Stromal cell of bone marrow (primary cell): ENCODE data around the gene AGBL4.
"Not testable (repeated sequence)": the region's sequence is repeated elsewhere in the genome, so short reads cannot be mapped to it uniquely, and the experiment has no call there.

Experiments
- DNase-seq: peaks from one replicate; pipeline ENCODE4 v3.0.0-alpha.2; 2012; ENCODE audit warnings: low read depth

Gene AGBL4

DNA sequence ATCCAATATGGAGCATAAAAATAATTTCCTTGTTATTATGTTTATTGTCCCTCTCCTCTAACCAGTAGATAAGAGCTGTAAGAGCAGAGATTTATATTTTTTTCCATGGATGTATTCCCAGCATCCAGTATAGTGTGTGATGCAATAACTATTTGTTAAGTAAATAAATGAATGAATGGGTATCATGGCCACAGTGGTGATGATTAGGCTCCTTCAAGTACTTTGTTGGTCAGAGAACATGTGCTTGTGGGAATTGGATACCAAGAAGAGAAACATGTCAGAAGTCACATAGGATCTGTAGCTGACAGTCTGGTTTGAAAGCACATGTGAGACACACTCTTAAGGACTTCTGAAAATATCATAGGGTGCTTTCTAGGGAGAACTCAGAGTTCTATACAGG lies 588.5 kb downstream of the AGBL4 start:
- no peak for DNase-seq

DNA sequence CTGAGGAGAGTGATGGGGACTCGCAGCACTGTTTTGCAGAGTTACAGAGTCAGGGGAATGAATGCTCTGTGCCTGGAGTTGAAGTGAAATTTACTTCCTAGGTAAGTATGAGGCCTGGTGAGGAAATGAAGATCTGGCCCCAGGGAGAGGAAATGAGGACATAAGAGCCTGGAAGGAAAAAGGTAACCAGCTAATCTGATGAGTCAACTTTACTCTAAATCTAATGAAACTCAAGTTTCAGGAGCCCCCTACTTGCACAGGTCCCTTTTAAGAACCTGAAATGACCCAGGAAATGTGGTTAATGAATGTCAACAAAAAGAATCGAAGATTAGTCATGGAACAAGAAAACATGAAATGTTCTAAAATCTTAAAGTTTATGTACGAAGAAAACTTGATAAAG lies 599.0 kb downstream of the AGBL4 start:
- DNase-seq = no peak

- DNase-seq = no peak
Observed at GRCh38 chr1:49416758-49417157, 607.0 kb downstream of the AGBL4 start.

GRCh38 chr1:49408346-49408745 lies 615.4 kb downstream of the AGBL4 start:
- no peak for DNase-seq

DNA sequence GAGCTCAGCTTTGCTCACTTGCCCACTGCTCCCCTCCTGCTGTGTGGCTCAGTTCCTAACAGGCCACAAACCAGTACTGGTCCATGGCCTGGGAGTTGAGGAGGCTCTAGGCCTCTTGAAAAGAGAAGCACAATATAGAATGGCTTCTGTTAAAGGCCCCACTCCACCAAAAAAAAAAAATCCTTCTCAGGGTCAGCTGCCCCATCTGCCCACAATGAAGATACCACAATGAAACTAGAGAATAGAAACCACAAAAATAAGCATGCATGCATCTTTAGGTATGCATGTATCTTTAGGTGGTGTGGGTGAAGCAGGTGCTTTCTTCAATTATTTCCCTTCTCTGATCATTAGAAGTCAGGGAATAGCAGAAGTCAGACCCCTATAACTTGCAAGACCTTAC lies 626.7 kb downstream of the AGBL4 start:
- no peak for DNase-seq

- no peak for DNase-seq
Observed at GRCh38 chr1:49394200-49394599, 629.6 kb downstream of the AGBL4 start.

GRCh38 chr1:49389699-49390098 lies 634.1 kb downstream of the AGBL4 start:
- no peak for DNase-seq

DNA sequence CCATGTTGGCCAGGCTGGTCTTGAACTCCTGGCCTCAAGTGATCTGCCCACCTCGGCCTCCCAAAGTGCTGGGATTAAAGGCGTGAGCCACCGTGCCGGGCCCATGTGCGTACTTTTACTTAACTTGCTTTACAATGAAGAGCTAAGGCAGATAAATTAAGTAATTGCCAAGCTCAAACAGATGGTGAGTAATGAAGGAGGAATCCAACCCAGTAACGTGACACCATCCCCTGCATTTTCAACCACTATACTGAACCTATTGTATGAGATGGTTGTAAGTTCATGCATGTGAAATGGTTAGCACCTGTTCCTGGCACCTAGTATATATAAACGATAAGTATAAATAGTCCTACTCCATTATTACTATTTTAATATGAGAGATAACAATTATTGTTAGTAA lies 659.1 kb downstream of the AGBL4 start:
- DNase-seq = no peak

DNA sequence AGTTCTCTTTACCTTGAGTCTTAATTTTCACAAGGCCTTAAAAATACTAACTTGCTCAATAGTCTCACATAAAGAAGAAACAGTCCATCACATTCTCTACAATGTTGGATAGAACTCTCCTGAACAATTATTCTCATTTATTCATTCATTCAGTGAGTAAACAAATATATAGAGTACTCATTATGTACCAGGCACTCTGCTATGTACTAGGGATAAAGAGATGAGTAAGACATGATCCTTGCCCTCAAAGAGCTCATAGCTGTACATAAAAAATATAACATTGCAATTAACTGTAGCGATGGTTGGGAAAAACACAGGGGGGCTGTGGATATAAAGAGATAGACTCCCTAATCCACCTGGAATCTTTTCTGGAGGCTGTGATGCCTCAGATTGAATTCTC lies 660.1 kb downstream of the AGBL4 start:
- DNase-seq = no peak

GRCh38 chr1:49358036-49358435 lies 665.7 kb downstream of the AGBL4 start:
- no peak for DNase-seq

- no peak for DNase-seq
Observed at GRCh38 chr1:49356594-49356993, 667.2 kb downstream of the AGBL4 start.

GRCh38 chr1:49351768-49352167 lies 672.0 kb downstream of the AGBL4 start:
- no peak for DNase-seq

DNA sequence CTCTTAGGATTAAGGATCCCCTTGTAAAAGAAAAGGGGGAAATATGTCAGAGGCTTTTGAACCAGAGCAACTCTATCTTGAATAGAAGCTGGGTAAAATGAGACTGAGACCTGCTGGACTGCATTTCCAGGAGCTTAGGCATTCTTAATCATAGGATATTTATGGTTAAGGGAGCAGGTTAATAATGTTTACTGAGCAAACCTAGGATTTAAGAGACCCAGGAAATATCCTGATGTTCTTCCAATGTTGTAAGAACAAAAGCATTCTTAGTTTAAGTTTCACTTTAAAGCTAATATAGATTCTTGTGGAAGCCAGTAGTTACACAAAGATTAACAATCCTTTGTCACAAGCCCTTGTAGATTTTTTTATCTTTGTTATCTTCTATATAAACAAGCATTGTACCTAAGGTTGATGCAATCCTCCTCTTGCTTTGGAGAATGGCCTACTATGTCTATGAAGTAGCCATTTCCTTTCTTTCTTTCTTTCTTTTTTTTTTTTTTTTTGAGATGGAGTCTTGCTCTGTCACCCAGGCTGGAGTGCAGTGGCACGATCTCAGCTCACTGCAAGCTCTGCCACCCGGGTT lies 676.9 kb downstream of the AGBL4 start:
- DNase-seq = no peak

GRCh38 chr1:49340576-49340975 lies 683.2 kb downstream of the AGBL4 start:
- DNase-seq = no peak

DNA sequence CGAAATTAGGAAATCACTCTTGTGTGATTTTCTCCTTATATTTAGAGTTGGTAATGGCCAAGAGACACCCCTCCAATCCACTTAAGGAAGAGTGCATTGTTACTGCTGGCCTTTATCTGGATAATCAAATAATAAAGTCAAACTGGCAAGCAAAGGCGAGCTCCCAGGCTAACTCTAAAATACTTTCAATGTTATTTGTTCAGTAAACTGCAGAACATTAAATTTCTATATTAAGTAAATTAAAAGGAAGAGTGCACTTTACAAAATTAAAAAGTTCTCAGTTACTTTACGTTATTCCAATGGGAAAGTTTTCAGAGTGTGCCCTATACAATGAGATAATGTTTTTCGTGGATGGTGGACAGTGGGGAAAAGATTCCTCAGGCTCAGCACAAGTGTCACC lies 684.7 kb downstream of the AGBL4 start:
- no peak for DNase-seq

DNA sequence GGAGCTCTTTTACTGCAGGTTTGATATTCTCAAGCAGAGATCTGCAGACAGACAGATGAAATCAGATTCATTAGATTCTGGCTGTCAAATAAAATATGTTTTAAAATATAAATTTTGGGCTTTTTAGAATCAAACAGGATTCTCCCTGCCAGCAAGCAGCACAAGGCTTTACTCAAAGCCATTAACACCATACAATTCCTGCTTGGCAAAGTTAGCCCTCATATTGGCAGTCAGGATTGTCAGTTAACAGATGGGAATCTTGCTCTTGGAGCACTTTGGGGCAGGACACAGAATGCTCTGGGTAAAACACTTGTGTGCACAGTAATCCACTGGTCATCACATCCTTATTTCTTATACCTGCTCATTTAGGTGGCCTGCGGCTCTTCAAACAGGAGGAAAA lies 686.5 kb downstream of the AGBL4 start:
- no peak for DNase-seq

GRCh38 chr1:49333906-49334305 lies 689.8 kb downstream of the AGBL4 start:
- DNase-seq = no peak

- no peak for DNase-seq
Observed at GRCh38 chr1:49331066-49331852, 692.5 kb downstream of the AGBL4 start.

GRCh38 chr1:49323925-49324540 lies 699.7 kb downstream of the AGBL4 start:
- DNase-seq = no peak

GRCh38 chr1:49320493-49320892 lies 703.3 kb downstream of the AGBL4 start:
- not testable (repeated sequence) for DNase-seq

DNA sequence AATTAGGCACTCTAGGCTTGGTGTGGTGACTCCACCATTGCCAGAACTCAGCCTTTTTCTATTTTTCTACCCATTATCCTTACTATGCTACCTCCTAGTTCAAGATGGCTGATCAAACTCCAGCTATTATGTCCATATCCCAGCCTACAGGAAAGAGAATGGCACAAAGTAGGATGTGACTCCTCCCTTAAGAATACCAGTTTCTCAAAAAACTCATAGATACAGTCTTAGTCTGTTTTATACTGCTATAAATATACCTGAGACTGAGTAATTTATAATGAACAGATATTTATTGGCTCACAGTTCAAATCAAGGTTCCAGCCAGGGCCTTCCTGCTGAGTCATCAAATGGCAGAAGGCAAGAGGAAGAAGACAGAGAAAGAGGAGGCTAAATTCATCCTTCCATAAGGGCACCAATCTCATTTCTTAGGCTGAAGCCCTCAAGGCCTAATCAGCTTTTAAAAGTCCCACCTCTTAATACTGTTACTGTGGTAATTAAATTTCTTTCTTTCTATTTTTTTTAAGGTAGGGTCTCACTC lies 704.3 kb downstream of the AGBL4 start:
- DNase-seq = no peak

DNA sequence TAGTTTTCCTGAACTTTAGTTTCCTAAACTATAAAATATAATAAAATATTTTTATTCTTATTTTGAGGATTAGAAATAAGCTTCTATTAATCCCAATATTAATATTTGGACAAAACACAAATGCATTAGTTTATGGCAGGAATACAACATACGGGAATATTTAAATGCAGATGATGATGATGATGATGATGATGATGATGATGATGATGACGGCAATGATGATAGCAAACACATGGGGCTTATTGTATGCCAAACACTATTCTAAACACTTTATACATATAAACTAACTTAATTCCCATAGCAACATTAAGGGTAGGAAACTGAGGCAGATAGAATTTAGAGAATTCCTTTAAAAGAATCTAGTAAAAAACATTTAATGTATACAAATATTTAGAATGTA lies 705.5 kb downstream of the AGBL4 start:
- no peak for DNase-seq

DNA sequence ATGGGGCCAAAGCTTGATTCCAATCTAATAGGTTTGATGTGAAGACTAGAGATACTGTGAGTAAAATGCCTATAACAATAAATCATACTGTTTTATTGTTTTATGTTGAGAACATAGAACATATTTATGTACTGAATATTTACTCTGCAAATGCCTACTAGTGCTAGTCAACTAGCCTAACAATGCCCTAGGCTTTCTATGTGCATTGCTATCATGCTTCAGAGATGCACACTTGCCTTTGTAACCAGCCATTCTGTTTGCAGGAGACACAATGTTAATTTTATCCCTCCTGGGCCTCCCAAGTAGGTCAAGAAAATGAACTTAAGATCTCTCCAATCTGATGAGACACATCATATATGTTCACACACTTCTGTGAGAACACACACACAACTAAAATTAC lies 716.3 kb downstream of the AGBL4 start:
- DNase-seq = no peak
